GM10266 (cell line): ENCODE results near the gene TNNT3.

ENCODE experiments used
- DNase-seq: peaks from one replicate; pipeline ENCODE4 v3.0.0; 2012; ENCODE audit errors: extremely low spot score
- CTCF ChIP-seq: IDR thresholded peaks from 2 replicates; pipeline ENCODE4 v1.5.1; 2012; ENCODE audit warnings: mild to moderate bottlenecking, low read depth; ENCODE audit not compliant: control insufficient read depth, insufficient read depth; ENCODE audit errors: missing control alignments

TNNT3 gene

GRCh38 chr11:1932681-1933080 lies 13.2 kb downstream of the TNNT3 start:
- no peak for TF ChIP-seq CTCF
- DNase-seq: no peak

GRCh38 chr11:1933416-1934334 lies 14.2 kb downstream of the TNNT3 start:
- DNase-seq: peak; percentile 23
- TF ChIP-seq CTCF: no peak

GRCh38 chr11:1934335-1935155 lies 15.0 kb downstream of the TNNT3 start:
- TF ChIP-seq CTCF: no peak
- DNase-seq: peak; percentile 32

- no peak for TF ChIP-seq CTCF
- DNase-seq: peak; percentile 22
Measured at GRCh38 chr11:1935156-1936071, 15.9 kb downstream of the TNNT3 start.

GRCh38 chr11:1936072-1936780 lies 16.7 kb downstream of the TNNT3 start:
- no peak for DNase-seq
- no peak for TF ChIP-seq CTCF
